HCT116 (cell line): ENCODE results near the gene CHID1. TPM values are rescaled to one million over a fixed set of nuclear protein-coding genes. Genes with fewer than 3 reads are reported as not detected.
A peak's percentile ranks its signal among the peaks of the same experiment; 100 is the strongest.

Source experiments
- ATAC-seq: fragments of 200-7000 bp; cut with Tn5 transposase; 2 replicates; pipeline ENCODE4 v1.9.1; 2020; ENCODE audit warnings: mild to moderate bottlenecking, moderate library complexity
- BruUV-seq: library from RNA; stranded (reverse); fragments of 400-500 nt; replicated peaks from 2 replicates; lab custom pipeline; 2021; lab: Mats Ljungman, UMichigan
- CTCF ChIA-PET: fragments of 300-600 bp; sonication (Branson Sonifier 250); formaldehyde crosslinking; loops from one replicate; lab custom pipeline; 2021; ENCODE audit warnings: antibody characterized with exemption; lab: Charles Lee
- POLR2A ChIA-PET: fragments of 300-600, 350-600 bp; sonication (Branson Sonifier 250); formaldehyde crosslinking; loops from one replicate; lab custom pipeline; 2021; ENCODE audit warnings: antibody characterized with exemption; lab: Charles Lee
- RAD21 ChIA-PET, 2 experiments: fragments of 300-600 bp; sonication (Branson Sonifier 250); formaldehyde crosslinking; loops; one replicate each; lab custom pipeline; 2023; ENCODE audit warnings: low total read pairs in 2 of 2; ENCODE audit not compliant: uncharacterized antibody in 2 of 2, unreplicated experiment in 2 of 2, low non-redundant PET in 1 of 2; lab: Charles Lee
- DNase-seq: peaks from one replicate; pipeline ENCODE4 v3.0.0-alpha.2; 2010; ENCODE audit warnings: low read depth, low spot score
- H2AFZ ChIP-seq: fragments of 200-600 bp; shearing (Covaris generic), sonication (generic); 2 replicates; pipeline ENCODE4 v1.6.1; 2017; ENCODE audit warnings: low read depth, mixed run types, mixed read lengths, antibody characterized with exemption, low read length; ENCODE audit not compliant: poor library complexity, severe bottlenecking
- H3K27ac ChIP-seq: 2 replicates; pipeline ENCODE4 v1.5.1; 2012; ENCODE audit warnings: low read depth, low read length
- H3K27me3 ChIP-seq: fragments of 200-600 bp; sonication (generic); 2 replicates; pipeline ENCODE4 v1.6.1; 2016; ENCODE audit warnings: mixed run types, low read length, mixed read lengths; ENCODE audit not compliant: insufficient read depth
- H3K36me3 ChIP-seq, 2 experiments: fragments of 200-500 bp in 1 of 2; fragments of 200-600 bp in 1 of 2; sonication (Bioruptor generic) in 1 of 2; sonication (generic) in 1 of 2; 2 replicates each; pipeline versions ENCODE4 v1.5.1 to v1.6.1; 2014 to 2016; ENCODE audit warnings: low read length in 2 of 2, inconsistent platforms in 1 of 2, mixed read lengths in 1 of 2, mixed run types in 1 of 2; ENCODE audit not compliant: insufficient read depth in 2 of 2, control insufficient read depth in 1 of 2
- H3K4me1 ChIP-seq, 2 experiments: fragments of 200-600 bp in 1 of 2; sonication (generic) in 1 of 2; 2 replicates each; pipeline versions ENCODE4 v1.5.1 to v1.6.1; 2012 to 2017; ENCODE audit warnings: low read length in 2 of 2, inconsistent platforms in 1 of 2, mild to moderate bottlenecking in 1 of 2, mixed read lengths in 1 of 2, mixed run types in 1 of 2, moderate library complexity in 1 of 2; ENCODE audit not compliant: insufficient read depth in 2 of 2, control insufficient read depth in 1 of 2
- H3K4me2 ChIP-seq: fragments of 200-600 bp; sonication (generic); 2 replicates; pipeline ENCODE4 v1.6.1; 2017; ENCODE audit warnings: mixed run types, low read length, mixed read lengths
- H3K4me3 ChIP-seq, 2 experiments: fragments of 200-600 bp in 1 of 2; sonication (generic) in 1 of 2; replicated peaks in 1 of 2; 2 replicates each; pipeline ENCODE4 v1.5.1; 2011 to 2016; ENCODE audit warnings: low read length in 2 of 2, control low read depth in 1 of 2, low read depth in 1 of 2, mild to moderate bottlenecking in 1 of 2, mixed read lengths in 1 of 2, mixed run types in 1 of 2
- H3K79me2 ChIP-seq: fragments of 200-600 bp; sonication (generic); 2 replicates; pipeline ENCODE4 v1.6.1; 2017; ENCODE audit warnings: mild to moderate bottlenecking, mixed run types, low read length, moderate library complexity, mixed read lengths; ENCODE audit not compliant: insufficient read depth
- H3K9ac ChIP-seq: fragments of 200-600 bp; sonication (generic); 2 replicates; pipeline ENCODE4 v1.6.1; 2016; ENCODE audit warnings: low read length, mixed read lengths
- H3K9me2 ChIP-seq: fragments of 200-600 bp; sonication (generic), shearing (Covaris generic); 2 replicates; pipeline ENCODE4 v1.6.1; 2017; ENCODE audit warnings: mixed run types, mild to moderate bottlenecking, moderate library complexity; ENCODE audit not compliant: insufficient read depth
- H3K9me3 ChIP-seq, 2 experiments: fragments of 200-500 bp in 1 of 2; fragments of 200-600 bp in 1 of 2; sonication (Bioruptor generic) in 1 of 2; sonication (generic) in 1 of 2; 2 replicates each; pipeline ENCODE4 v1.6.1; 2014 to 2017; ENCODE audit warnings: low read length in 2 of 2, mixed read lengths in 2 of 2, inconsistent platforms in 1 of 2, low read depth in 1 of 2, mild to moderate bottlenecking in 1 of 2, mixed run types in 1 of 2, moderate library complexity in 1 of 2; ENCODE audit not compliant: control insufficient read depth in 1 of 2, insufficient read depth in 1 of 2
- H4K20me1 ChIP-seq: fragments of 200-600 bp; sonication (generic), shearing (Covaris generic); 2 replicates; pipeline ENCODE4 v1.6.1; 2017; ENCODE audit warnings: mixed run types, mild to moderate bottlenecking, moderate library complexity; ENCODE audit not compliant: insufficient read depth
- ATF3 ChIP-seq: IDR thresholded peaks from 2 replicates; pipeline ENCODE4 v1.6.1; 2012
- CEBPB ChIP-seq: IDR thresholded peaks from 2 replicates; pipeline ENCODE4 v1.6.1; 2012; ENCODE audit warnings: low read depth
- CTCF ChIP-seq, 3 experiments: fragments of 200-600 bp in 1 of 3; sonication (generic) in 1 of 3; IDR thresholded peaks in 2 of 3; conservative IDR thresholded peaks in 1 of 3; 2 replicates each; pipeline ENCODE4 v1.5.1; 2012 to 2017; ENCODE audit warnings: low read depth in 2 of 3, low read length in 2 of 3, antibody characterized with exemption in 1 of 3, borderline replicate concordance in 1 of 3, control low read depth in 1 of 3, mild to moderate bottlenecking in 1 of 3, mixed read lengths in 1 of 3, mixed run types in 1 of 3, moderate library complexity in 1 of 3; ENCODE audit not compliant: insufficient read depth in 1 of 3
- EZH2 ChIP-seq: fragments of 200-600 bp; sonication (generic); IDR thresholded peaks from 2 replicates; pipeline ENCODE4 v1.6.1; 2017; ENCODE audit warnings: antibody characterized with exemption, mixed run types
- EZH2phosphoT487 ChIP-seq: fragments of 200-600 bp; IDR thresholded peaks from 2 replicates; pipeline ENCODE4 v1.6.1; 2018; ENCODE audit warnings: antibody characterized with exemption, borderline replicate concordance
- MAX ChIP-seq: IDR thresholded peaks from 2 replicates; pipeline ENCODE4 v1.6.1; 2012
- POLR2AphosphoS5 ChIP-seq: IDR thresholded peaks from 2 replicates; pipeline ENCODE4 v1.6.1; 2011; ENCODE audit warnings: mild to moderate bottlenecking, low read depth, low read length, moderate library complexity
- SIN3A ChIP-seq: IDR thresholded peaks from 2 replicates; pipeline ENCODE4 v1.6.1; 2012; ENCODE audit warnings: low read depth
- TCF7L2 ChIP-seq: IDR thresholded peaks from 2 replicates; pipeline ENCODE4 v1.7.0; 2011; ENCODE audit warnings: borderline replicate concordance, inconsistent platforms; ENCODE audit not compliant: insufficient read depth, insufficient read length; ENCODE audit errors: extremely low read depth
- ZFX ChIP-seq: fragments of 450-650 bp; IDR thresholded peaks from 2 replicates; pipeline ENCODE4 v1.6.1; 2017
- ZNF274 ChIP-seq: fragments of 200-500 bp; sonication (Bioruptor generic); IDR thresholded peaks from 2 replicates; pipeline ENCODE4 v1.6.1; 2014; ENCODE audit warnings: mild to moderate bottlenecking, low read depth, low read length, inconsistent platforms
- intact Hi-C: fragments of 100-400 bp; cut with micrococcal nuclease; formaldehyde crosslinking; loops from 2 replicates; pipeline ENCODE4 v1.10.0; 2022
- total RNA-seq: library from RNA; stranded (reverse); gene quantifications from one replicate; pipeline ENCODE4 v1.2.1, GENCODE V29; 2021; ENCODE audit not compliant: unreplicated experiment

CHID1 gene
- total RNA-seq, 1 experiment from 2014 or later: 102 TPM

GRCh38 chr11:839875-840617 lies 70.6 kb downstream of the CHID1 start:
- peak; percentile 10; the same call in 1 of the 2 replicates for ATAC-seq
- Histone ChIP-seq H3K4me1 (peaks cover 33 to 73% of the 10 kb centered on the region in 2 experiments), H3K4me2 (peak overlapping the region; percentile 92), H3K36me3 (peaks cover 3 to 44% of the 10 kb centered on the region in 2 experiments; a peak in 3 of 4 replicates), H4K20me1 (peaks cover 17% of the 10 kb centered on the region; the same call in 1 of the 2 replicates), H3K9ac (peak overlapping the region; percentile 99), H3K9me3 (no peaks in the 10 kb centered on the region), H3K4me3 (peak overlapping the region; percentile 66 to 98)
- TF ChIP-seq ZFX (no peak), CTCF (IDR thresholded peaks at IDR 0.05 in 2 of 3, conservative IDR thresholded peaks at IDR 0.05 in 1 of 3; ENCODE audit: borderline replicate concordance in 1 of 3, insufficient read depth in 1 of 3, low read depth in 2 of 3, low read length in 2 of 3) (peak in 2 of 3 experiments; percentile 70 to 72; a peak in 4 of 6 replicates)
- TF ChIP-seq, all 23 proteins: peak for 1
- intact Hi-C loops: loop anchor here (5.0 kb wide), 1 partner anchor 33 kb away; the partner anchor contains the start of genes PIDD1 and RPLP2
- H3K27ac ChIP-seq: peak overlapping the region; percentile 97
- no peaks in the 10 kb centered on the region for H3K9me2 ChIP-seq
- ChIA-PET RAD21 (no interaction called here), CTCF (no interaction called here), POLR2A (interaction anchor here (0.5 to 0.7 kb wide), 2 partner anchors 11 to 20 kb away, joined by 3 read pairs; no protein-coding TSS in a partner anchor)
- H3K79me2 ChIP-seq: peaks cover 74% of the 10 kb centered on the region
- H3K27me3 ChIP-seq: no peaks in the 10 kb centered on the region
- no TSS peak for BruUV-seq
- DNase-seq: no peak
- no peak overlapping the region for H2AFZ ChIP-seq

- Histone ChIP-seq H3K4me2 (peak overlapping the region; percentile 92), H2AFZ (no peak overlapping the region), H3K9ac (peak overlapping the region; percentile 42), H3K9me2 (no peaks in the 10 kb centered on the region), H3K4me1 (peaks cover 31 to 73% of the 10 kb centered on the region in 2 experiments), H3K27ac (peak overlapping the region; percentile 97), H3K79me2 (peaks cover 79% of the 10 kb centered on the region), H3K9me3 (no peaks in the 10 kb centered on the region), H3K27me3 (no peaks in the 10 kb centered on the region), H3K36me3 (peaks cover 3 to 44% of the 10 kb centered on the region in 2 experiments; a peak in 3 of 4 replicates), H3K4me3 (no peak overlapping the region), H4K20me1 (peaks cover 22% of the 10 kb centered on the region; the same call in 1 of the 2 replicates)
- POLR2A ChIA-PET: no interaction called here
- CTCF ChIA-PET: no interaction called here
- no TSS peak for BruUV-seq
- intact Hi-C loops: no loop called here
- no peak for ATAC-seq
- DNase-seq: no peak
- RAD21 ChIA-PET: no interaction called here
- TF ChIP-seq ZFX (no peak), EZH2 (no peak), CEBPB (no peak), ATF3 (no peak), MAX (no peak), POLR2AphosphoS5 (no peak; the same call in 1 of the 2 replicates), EZH2phosphoT487 (no peak), SIN3A (no peak), CTCF (IDR thresholded peaks at IDR 0.05 in 2 of 3, conservative IDR thresholded peaks at IDR 0.05 in 1 of 3; ENCODE audit: borderline replicate concordance in 1 of 3, insufficient read depth in 1 of 3, low read depth in 2 of 3, low read length in 2 of 3) (no peak), ZNF274 (no peak), TCF7L2 (no peak)
Observed at GRCh38 chr11:839280-839623, 71.4 kb downstream of the CHID1 start.
